HCT116 (cell line): Measurements from ENCODE around the gene STRBP. TPM values are rescaled to one million over a fixed set of nuclear protein-coding genes. Genes with fewer than 3 reads are reported as not detected.

Experiments
- ATAC-seq: fragments of 200-7000 bp; cut with Tn5 transposase; 2 replicates; pipeline ENCODE4 v1.9.1; 2020; ENCODE audit warnings: mild to moderate bottlenecking, moderate library complexity
- BruUV-seq: library from RNA; stranded (reverse); fragments of 400-500 nt; replicated peaks from 2 replicates; lab custom pipeline; 2021; lab: Mats Ljungman, UMichigan
- CTCF ChIA-PET: fragments of 300-600 bp; sonication (Branson Sonifier 250); formaldehyde crosslinking; loops from one replicate; lab custom pipeline; 2021; ENCODE audit warnings: antibody characterized with exemption; lab: Charles Lee
- POLR2A ChIA-PET: fragments of 300-600, 350-600 bp; sonication (Branson Sonifier 250); formaldehyde crosslinking; loops from one replicate; lab custom pipeline; 2021; ENCODE audit warnings: antibody characterized with exemption; lab: Charles Lee
- RAD21 ChIA-PET, 2 experiments: fragments of 300-600 bp; sonication (Branson Sonifier 250); formaldehyde crosslinking; loops; one replicate each; lab custom pipeline; 2023; ENCODE audit warnings: low total read pairs in 2 of 2; ENCODE audit not compliant: uncharacterized antibody in 2 of 2, unreplicated experiment in 2 of 2, low non-redundant PET in 1 of 2; lab: Charles Lee
- DNase-seq: peaks from one replicate; pipeline ENCODE4 v3.0.0-alpha.2; 2010; ENCODE audit warnings: low read depth, low spot score
- H2AFZ ChIP-seq: fragments of 200-600 bp; shearing (Covaris generic), sonication (generic); 2 replicates; pipeline ENCODE4 v1.6.1; 2017; ENCODE audit warnings: low read depth, mixed run types, mixed read lengths, antibody characterized with exemption, low read length; ENCODE audit not compliant: poor library complexity, severe bottlenecking
- H3K27ac ChIP-seq: 2 replicates; pipeline ENCODE4 v1.5.1; 2012; ENCODE audit warnings: low read depth, low read length
- H3K27me3 ChIP-seq: fragments of 200-600 bp; sonication (generic); 2 replicates; pipeline ENCODE4 v1.6.1; 2016; ENCODE audit warnings: mixed run types, low read length, mixed read lengths; ENCODE audit not compliant: insufficient read depth
- H3K36me3 ChIP-seq, 2 experiments: fragments of 200-500 bp in 1 of 2; fragments of 200-600 bp in 1 of 2; sonication (Bioruptor generic) in 1 of 2; sonication (generic) in 1 of 2; 2 replicates each; pipeline versions ENCODE4 v1.5.1 to v1.6.1; 2014 to 2016; ENCODE audit warnings: low read length in 2 of 2, inconsistent platforms in 1 of 2, mixed read lengths in 1 of 2, mixed run types in 1 of 2; ENCODE audit not compliant: insufficient read depth in 2 of 2, control insufficient read depth in 1 of 2
- H3K4me1 ChIP-seq, 2 experiments: fragments of 200-600 bp in 1 of 2; sonication (generic) in 1 of 2; 2 replicates each; pipeline versions ENCODE4 v1.5.1 to v1.6.1; 2012 to 2017; ENCODE audit warnings: low read length in 2 of 2, inconsistent platforms in 1 of 2, mild to moderate bottlenecking in 1 of 2, mixed read lengths in 1 of 2, mixed run types in 1 of 2, moderate library complexity in 1 of 2; ENCODE audit not compliant: insufficient read depth in 2 of 2, control insufficient read depth in 1 of 2
- H3K4me2 ChIP-seq: fragments of 200-600 bp; sonication (generic); 2 replicates; pipeline ENCODE4 v1.6.1; 2017; ENCODE audit warnings: mixed run types, low read length, mixed read lengths
- H3K4me3 ChIP-seq, 2 experiments: fragments of 200-600 bp in 1 of 2; sonication (generic) in 1 of 2; replicated peaks in 1 of 2; 2 replicates each; pipeline ENCODE4 v1.5.1; 2011 to 2016; ENCODE audit warnings: low read length in 2 of 2, control low read depth in 1 of 2, low read depth in 1 of 2, mild to moderate bottlenecking in 1 of 2, mixed read lengths in 1 of 2, mixed run types in 1 of 2
- H3K79me2 ChIP-seq: fragments of 200-600 bp; sonication (generic); 2 replicates; pipeline ENCODE4 v1.6.1; 2017; ENCODE audit warnings: mild to moderate bottlenecking, mixed run types, low read length, moderate library complexity, mixed read lengths; ENCODE audit not compliant: insufficient read depth
- H3K9ac ChIP-seq: fragments of 200-600 bp; sonication (generic); 2 replicates; pipeline ENCODE4 v1.6.1; 2016; ENCODE audit warnings: low read length, mixed read lengths
- H3K9me2 ChIP-seq: fragments of 200-600 bp; sonication (generic), shearing (Covaris generic); 2 replicates; pipeline ENCODE4 v1.6.1; 2017; ENCODE audit warnings: mixed run types, mild to moderate bottlenecking, moderate library complexity; ENCODE audit not compliant: insufficient read depth
- H3K9me3 ChIP-seq, 2 experiments: fragments of 200-500 bp in 1 of 2; fragments of 200-600 bp in 1 of 2; sonication (Bioruptor generic) in 1 of 2; sonication (generic) in 1 of 2; 2 replicates each; pipeline ENCODE4 v1.6.1; 2014 to 2017; ENCODE audit warnings: low read length in 2 of 2, mixed read lengths in 2 of 2, inconsistent platforms in 1 of 2, low read depth in 1 of 2, mild to moderate bottlenecking in 1 of 2, mixed run types in 1 of 2, moderate library complexity in 1 of 2; ENCODE audit not compliant: control insufficient read depth in 1 of 2, insufficient read depth in 1 of 2
- H4K20me1 ChIP-seq: fragments of 200-600 bp; sonication (generic), shearing (Covaris generic); 2 replicates; pipeline ENCODE4 v1.6.1; 2017; ENCODE audit warnings: mixed run types, mild to moderate bottlenecking, moderate library complexity; ENCODE audit not compliant: insufficient read depth
- CBX3 ChIP-seq: IDR thresholded peaks from 2 replicates; pipeline ENCODE4 v1.6.1; 2012; ENCODE audit warnings: low read depth
- EZH2phosphoT487 ChIP-seq: fragments of 200-600 bp; IDR thresholded peaks from 2 replicates; pipeline ENCODE4 v1.6.1; 2018; ENCODE audit warnings: antibody characterized with exemption, borderline replicate concordance
- MAX ChIP-seq: IDR thresholded peaks from 2 replicates; pipeline ENCODE4 v1.6.1; 2012
- REST ChIP-seq: IDR thresholded peaks from 2 replicates; pipeline ENCODE4 v1.6.1; 2012; ENCODE audit warnings: low read depth
- TCF7L2 ChIP-seq: IDR thresholded peaks from 2 replicates; pipeline ENCODE4 v1.7.0; 2011; ENCODE audit warnings: borderline replicate concordance, inconsistent platforms; ENCODE audit not compliant: insufficient read depth, insufficient read length; ENCODE audit errors: extremely low read depth
- YY1 ChIP-seq: IDR thresholded peaks from 2 replicates; pipeline ENCODE4 v1.6.1; 2011; ENCODE audit warnings: low read length, low read depth, moderate library complexity, mild to moderate bottlenecking; ENCODE audit not compliant: insufficient replicate concordance; ENCODE audit errors: extremely low read depth
- intact Hi-C: fragments of 100-400 bp; cut with micrococcal nuclease; formaldehyde crosslinking; loops from 2 replicates; pipeline ENCODE4 v1.10.0; 2022
- total RNA-seq: library from RNA; stranded (reverse); gene quantifications from one replicate; pipeline ENCODE4 v1.2.1, GENCODE V29; 2021; ENCODE audit not compliant: unreplicated experiment

The STRBP gene
- total RNA-seq, 1 experiment from 2014 or later = 30.4 TPM

GRCh38 chr9:123084256-123084655, 184.1 kb downstream of the STRBP start:
- Histone ChIP-seq H2AFZ (no peak overlapping the region), H3K9me3 (no peaks in the 10 kb centered on the region), H3K9me2 (no peaks in the 10 kb centered on the region), H3K79me2 (no peaks in the 10 kb centered on the region), H3K4me1 (no peaks in the 10 kb centered on the region), H3K4me3 (no peak overlapping the region), H3K4me2 (no peak overlapping the region), H3K27ac (no peak overlapping the region)
- RAD21 ChIA-PET = no interaction called here
- CTCF ChIA-PET = interaction anchor here (0.7 to 0.8 kb wide), 2 partner anchors 266 to 269 kb away, joined by 3 read pairs; no protein-coding TSS in a partner anchor
- intact Hi-C loops = loop anchor here (5.0 kb wide), 1 partner anchor 303 kb away; no protein-coding TSS in a partner anchor
- ATAC-seq = no peak
- no TSS peak for BruUV-seq
- TF ChIP-seq EZH2phosphoT487 = no peak
- TF ChIP-seq MAX = no peak
- TF ChIP-seq YY1 = no peak
- TF ChIP-seq TCF7L2 = no peak
- no peak for TF ChIP-seq CBX3
- no peak for TF ChIP-seq REST
- TF ChIP-seq, all 23 proteins: peak for 0
- no peaks in the 10 kb centered on the region for H4K20me1 ChIP-seq
- H3K9ac ChIP-seq = no peak overlapping the region
- POLR2A ChIA-PET = no interaction called here
- no peak for DNase-seq
- H3K27me3 ChIP-seq = no peaks in the 10 kb centered on the region
- 0 out of 4 replicates have a peak, but pooled peaks cover 0 to 3% of the 10 kb centered on the region in 2 experiments for H3K36me3 ChIP-seq
